ENCODE measurements around the gene TEX29.

TEX29 gene

GRCh38 chr13:111322001-111322915 is 1.8 kb downstream of the TEX29 start:
- no peak for DNase-seq (ENCODE audit: low spot score)

DNA sequence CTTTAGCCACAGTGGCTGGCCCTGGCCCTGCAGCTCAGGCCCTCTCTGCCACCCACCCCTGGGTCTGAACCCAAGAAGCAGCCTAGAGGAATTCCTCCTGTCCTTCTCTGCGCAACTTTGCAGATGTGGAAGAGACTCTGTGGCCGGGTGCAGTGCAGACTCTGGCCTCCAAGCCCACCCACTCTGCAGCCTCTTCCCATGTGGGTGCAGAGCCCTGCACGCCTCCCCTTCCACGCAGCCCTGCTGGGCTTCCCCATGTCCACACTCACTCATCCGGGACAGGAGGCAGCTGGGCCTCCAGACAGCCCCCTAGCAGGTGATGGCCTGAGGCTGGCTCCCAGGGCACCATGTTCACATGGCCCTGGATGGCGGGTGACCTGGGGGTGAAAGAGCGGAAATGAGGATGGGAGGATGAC is 2.5 kb downstream of the TEX29 start:
- DNase-seq (ENCODE audit: low spot score), result no peak

- no peak for DNase-seq (ENCODE audit: low spot score)
Observed at GRCh38 chr13:111323549-111323948, 3.1 kb downstream of the TEX29 start.

DNA sequence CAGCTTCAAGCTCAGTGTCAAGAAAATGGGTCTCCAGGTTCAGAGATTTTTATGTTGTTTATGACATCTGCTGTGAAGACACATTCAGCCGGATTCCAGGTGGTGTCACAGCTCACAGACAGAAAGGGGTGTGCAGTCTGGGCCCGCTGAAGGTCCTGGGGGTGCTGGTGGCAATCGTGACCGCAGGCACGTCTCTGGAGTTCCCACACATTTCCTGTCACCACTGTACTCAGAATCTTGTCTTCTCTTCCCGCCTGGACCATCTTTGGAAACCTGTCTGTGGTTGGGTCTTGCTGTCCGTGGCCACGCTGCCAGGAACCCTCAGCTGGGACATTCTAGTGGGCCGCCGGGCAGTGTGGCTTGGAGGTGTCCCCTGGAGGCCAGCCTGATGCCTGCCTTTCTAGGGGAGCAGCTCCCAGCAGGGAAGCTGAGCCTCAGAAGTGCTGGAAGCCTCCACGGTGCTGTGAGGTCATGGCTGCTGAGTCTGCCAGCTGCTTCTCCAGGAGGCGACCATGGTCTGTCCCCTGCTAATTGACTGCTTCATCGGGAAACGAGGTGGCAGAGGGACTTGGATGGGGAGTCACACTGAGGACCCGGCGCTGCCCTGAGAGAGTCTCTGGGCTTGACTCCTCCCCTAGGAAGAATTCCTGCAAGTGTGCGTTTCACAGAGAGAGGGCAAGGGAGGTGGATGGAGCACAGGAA is 3.7 kb downstream of the TEX29 start:
- no peak for DNase-seq (ENCODE audit: low spot score)

GRCh38 chr13:111324736-111325135 is 4.3 kb downstream of the TEX29 start:
- no peak for DNase-seq (ENCODE audit: low spot score)

- DNase-seq (ENCODE audit: low spot score), result no peak
Observed at GRCh38 chr13:111325146-111325890, 4.9 kb downstream of the TEX29 start.

- DNase-seq (ENCODE audit: low spot score), result no peak
Observed at GRCh38 chr13:111325941-111326620, 5.6 kb downstream of the TEX29 start.

DNA sequence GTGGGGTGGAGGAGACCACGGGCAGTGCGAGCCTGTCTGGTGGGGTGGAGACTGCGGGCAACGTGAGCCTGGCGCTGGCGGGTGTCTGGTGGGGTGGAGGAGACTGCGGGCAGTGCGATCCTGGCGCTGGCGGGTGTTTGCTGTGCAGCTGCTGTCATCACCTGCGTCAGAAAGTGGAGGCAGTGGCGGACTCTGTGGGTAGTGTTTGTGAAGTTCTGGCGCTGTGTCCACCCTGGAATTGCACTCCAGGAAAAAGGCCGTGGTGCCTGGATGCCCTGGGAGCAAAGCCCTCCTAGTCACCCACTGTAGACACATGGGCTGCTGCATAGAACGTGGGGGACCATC is 6.2 kb downstream of the TEX29 start:
- DNase-seq (ENCODE audit: low spot score), result no peak

GRCh38 chr13:111326981-111327642 is 6.7 kb downstream of the TEX29 start:
- no peak for DNase-seq (ENCODE audit: low spot score)

GRCh38 chr13:111327730-111328573 is 7.5 kb downstream of the TEX29 start:
- DNase-seq (ENCODE audit: low spot score), result no peak

GRCh38 chr13:111328574-111329410 is 8.3 kb downstream of the TEX29 start:
- DNase-seq (ENCODE audit: low spot score), result no peak

DNA sequence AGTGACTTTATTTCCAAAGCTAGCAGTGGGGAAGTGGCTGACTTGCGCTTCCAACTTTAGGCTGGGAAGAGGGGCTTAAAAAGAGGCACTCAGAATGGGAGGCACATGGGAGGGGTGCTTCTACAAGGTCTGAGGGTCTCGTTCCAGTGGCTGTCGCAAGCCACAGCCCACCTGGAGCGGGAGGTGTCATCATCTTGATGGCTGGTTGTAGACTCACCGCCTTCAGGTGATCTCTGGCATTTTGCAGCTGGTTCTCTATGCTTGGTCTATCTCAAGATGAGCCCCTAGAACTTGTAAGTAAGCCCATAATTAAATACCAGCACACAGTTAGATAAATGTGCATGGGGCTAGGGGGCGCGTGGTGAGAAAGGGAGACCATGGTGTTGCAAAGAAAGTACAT is 9.2 kb downstream of the TEX29 start:
- DNase-seq (ENCODE audit: low spot score), result no peak

GRCh38 chr13:111330066-111330610 is 9.7 kb downstream of the TEX29 start:
- DNase-seq (ENCODE audit: low spot score), result no peak

GRCh38 chr13:111335298-111335697 is 14.9 kb downstream of the TEX29 start:
- DNase-seq (ENCODE audit: low spot score), result no peak

DNA sequence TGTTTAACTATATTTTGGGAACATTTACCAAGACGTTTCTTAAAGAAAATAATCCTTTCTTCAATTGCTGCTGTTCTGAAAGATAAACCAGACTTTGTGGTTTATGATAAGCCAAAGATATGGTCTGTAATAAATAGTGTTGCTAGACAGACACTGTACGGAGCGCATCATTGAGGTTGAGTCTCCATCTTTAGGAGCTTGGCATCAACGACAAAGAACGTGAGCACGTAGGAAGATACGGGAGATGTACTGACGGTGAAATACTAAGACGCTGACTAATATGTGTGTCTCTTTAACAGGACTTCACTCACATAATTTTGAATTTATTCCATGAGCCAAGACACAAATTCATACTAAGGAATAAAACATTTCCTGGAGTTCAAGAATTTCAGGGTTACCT is 16.2 kb downstream of the TEX29 start:
- DNase-seq (ENCODE audit: low spot score), result no peak

DNA sequence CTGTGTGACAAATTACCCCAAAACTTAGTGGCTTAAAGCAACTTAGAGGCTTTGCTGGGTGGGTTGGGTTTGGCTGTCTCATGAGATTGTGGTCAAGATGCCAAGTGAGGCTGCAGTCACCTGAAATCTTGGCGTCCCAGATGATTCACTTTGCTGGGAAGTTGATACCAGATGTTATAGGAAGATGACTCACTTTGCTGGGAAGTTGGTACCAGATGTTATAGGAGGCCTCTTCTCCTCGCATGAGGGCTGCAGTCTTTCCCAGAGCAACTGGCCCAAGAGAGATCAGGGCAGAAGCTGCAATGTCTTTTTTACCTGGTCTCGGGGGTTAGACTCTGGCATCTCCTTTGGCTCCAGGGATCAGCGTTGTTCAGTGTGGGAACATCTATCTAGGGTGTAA is 16.8 kb downstream of the TEX29 start:
- no peak for DNase-seq (ENCODE audit: low spot score)

DNA sequence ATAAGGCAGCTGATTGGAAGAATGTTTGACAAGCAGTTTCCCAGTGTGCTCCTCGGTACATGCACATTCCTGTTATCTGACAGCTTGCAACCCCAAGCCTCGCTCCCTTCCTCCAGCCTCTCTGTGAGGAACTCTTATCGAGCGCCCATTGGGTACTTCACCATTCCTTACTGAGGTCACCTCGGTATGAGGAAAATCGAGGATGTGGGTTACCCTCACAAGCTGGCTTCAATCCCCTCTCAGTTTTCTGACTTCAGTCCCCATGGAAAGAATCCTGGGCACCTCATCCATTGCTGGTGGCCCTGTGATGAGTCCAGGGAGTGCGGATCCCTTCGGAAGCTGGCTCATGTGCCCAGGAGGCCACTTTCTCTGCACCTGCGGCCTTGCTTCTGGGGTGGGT is 17.3 kb downstream of the TEX29 start:
- DNase-seq (ENCODE audit: low spot score), result no peak

- no peak for DNase-seq (ENCODE audit: low spot score)
Observed at GRCh38 chr13:111338841-111339240, 18.4 kb downstream of the TEX29 start.

GRCh38 chr13:111339366-111340143 is 19.1 kb downstream of the TEX29 start:
- DNase-seq (ENCODE audit: low spot score), result no peak
